K562 (cell line): Measurements from ENCODE around the gene GLIS2. TPM values are rescaled to one million over a fixed set of nuclear protein-coding genes. Genes with fewer than 3 reads are reported as not detected.
A peak's percentile ranks its signal among the peaks of the same experiment; 100 is the strongest.

Experiments
- ARID2 ChIP-seq: fragments of 450-650 bp; IDR thresholded peaks from 2 replicates; pipeline ENCODE4 v1.6.1; 2017; ENCODE audit warnings: antibody characterized with exemption, mild to moderate bottlenecking
- C11orf30 ChIP-seq: fragments of 450-650 bp; IDR thresholded peaks from 2 replicates; pipeline ENCODE4 v1.6.1; 2016; ENCODE audit warnings: low read depth, mild to moderate bottlenecking
- CBX1 ChIP-seq: sonication (generic); IDR thresholded peaks from 2 replicates; pipeline ENCODE4 v1.6.1; 2016; ENCODE audit warnings: antibody characterized with exemption, low read depth, mild to moderate bottlenecking
- ETV1 ChIP-seq: fragments of 450-650 bp; conservative IDR thresholded peaks from 2 replicates; pipeline ENCODE4 v1.6.1; 2016; ENCODE audit warnings: missing genetic modification characterization, control low read depth, low read depth, missing compliant biosample characterization
- EZH2 ChIP-seq: IDR thresholded peaks from 2 replicates; pipeline ENCODE4 v1.6.1; 2012; ENCODE audit warnings: low read depth, mild to moderate bottlenecking, inconsistent platforms, low read length, borderline replicate concordance
- JUNB ChIP-seq: fragments of 450-650 bp; formaldehyde crosslinking; conservative IDR thresholded peaks from 2 replicates; pipeline ENCODE4 v1.4.0; 2020; ENCODE audit warnings: mild to moderate bottlenecking
- NFRKB ChIP-seq: fragments of 450-650 bp; IDR thresholded peaks from 2 replicates; pipeline ENCODE4 v1.6.1; 2016; ENCODE audit warnings: low read depth
- PPARD ChIP-seq: fragments of 250-450 bp; sonication (Bioruptor Pico); IDR thresholded peaks from 2 replicates; pipeline ENCODE4 v1.8.0; 2022; ENCODE audit warnings: inconsistent platforms, mild to moderate bottlenecking, moderate library complexity
- PURB ChIP-seq: sonication (generic); formaldehyde crosslinking; IDR thresholded peaks from 2 replicates; pipeline ENCODE4 v1.9.0; 2021; ENCODE audit warnings: low read depth, mild to moderate bottlenecking, missing genetic modification reagents
- SMAD1 ChIP-seq: fragments of 150-350 bp; IDR thresholded peaks from 2 replicates; pipeline ENCODE4 v1.6.1; 2014; ENCODE audit warnings: low read length, low read depth; ENCODE audit not compliant: partially characterized antibody
- SMARCB1 ChIP-seq: IDR thresholded peaks from 2 replicates; pipeline ENCODE4 v1.6.1; 2011; ENCODE audit warnings: improper control_type of control experiment, low read depth; ENCODE audit not compliant: insufficient read length
- SRF ChIP-seq, 2 experiments: fragments of 250-450, 450-650 bp in 1 of 2; sonication (Bioruptor Pico) in 1 of 2; sonication (generic) in 1 of 2; formaldehyde crosslinking; IDR thresholded peaks; 2 replicates each; pipeline versions ENCODE4 v1.5.0 to v1.5.1; 2020 to 2022; ENCODE audit warnings: mild to moderate bottlenecking in 1 of 2, missing genetic modification reagents in 1 of 2
- TAF1 ChIP-seq: IDR thresholded peaks from 2 replicates; pipeline ENCODE4 v1.6.1; 2011; ENCODE audit warnings: mild to moderate bottlenecking, low read length, moderate library complexity; ENCODE audit not compliant: insufficient read depth, control insufficient read depth, severe bottlenecking; ENCODE audit errors: extremely low read depth
- ZNF121 ChIP-seq: sonication (generic); formaldehyde crosslinking; conservative IDR thresholded peaks from 2 replicates; pipeline ENCODE4 v1.8.0; 2022; ENCODE audit warnings: missing genetic modification reagents
- ZNF212 ChIP-seq: fragments of 450-650 bp; formaldehyde crosslinking; IDR thresholded peaks from 2 replicates; pipeline ENCODE4 v1.4.0; 2020; ENCODE audit warnings: mild to moderate bottlenecking
- ZNF347 ChIP-seq: fragments of 450-650 bp; formaldehyde crosslinking; IDR thresholded peaks from 2 replicates; pipeline ENCODE4 v1.4.0; 2020; ENCODE audit warnings: low read depth, mild to moderate bottlenecking, moderate library complexity
- ZNF445 ChIP-seq: fragments of 250-450 bp; sonication (Bioruptor Pico); IDR thresholded peaks from 2 replicates; pipeline ENCODE4 v1.4.0; 2020; ENCODE audit warnings: low read depth, mild to moderate bottlenecking, moderate library complexity
- ZNF764 ChIP-seq: fragments of 250-450 bp; sonication (Bioruptor Pico); IDR thresholded peaks from 2 replicates; pipeline ENCODE4 v1.4.0; 2020; ENCODE audit warnings: low read depth, mild to moderate bottlenecking, moderate library complexity
- ZNF830 ChIP-seq: fragments of 250-450 bp; sonication (Bioruptor Pico); IDR thresholded peaks from 2 replicates; pipeline ENCODE4 v1.5.0; 2021; ENCODE audit warnings: mild to moderate bottlenecking
- polyA plus RNA-seq, 8 experiments: library from polyadenylated mRNA; depleted of rRNA in 4 of 8; stranded (reverse) in 5 of 8; unstranded in 3 of 8; fragments of >200 nt; fragmentation: Nextera tagmentation in 2 of 8; fragmentation: Illumina TruSeq in 1 of 8; extraction: Ambion mirVana in 2 of 8; extraction: Trizol in 1 of 8; gene quantifications; 2 replicates each; pipeline versions ENCODE4 v1.2.1 to v1.2.3, GENCODE V29; 2011 to 2014; ENCODE audit warnings: inconsistent platforms in 1 of 8, missing spikeins in 1 of 8
- total RNA-seq, 7 experiments: library from RNA; depleted of rRNA in 6 of 7; stranded (reverse); fragments of >200 nt in 6 of 7; fragmentation: Illumina TruSeq in 2 of 7; extraction: Trizol in 2 of 7; gene quantifications; 2 replicates each; pipeline versions ENCODE4 v1.2.1 to v1.2.3, GENCODE V29; 2011 to 2021; ENCODE audit warnings: low replicate concordance in 1 of 7
- TF ChIP-seq, protein P1 (sequence below): fragments of 200-800 bp; sonication (Bioruptor generic); IDR thresholded peaks from 2 replicates; pipeline ENCODE4 v1.6.1; 2017; ENCODE audit warnings: missing genetic modification characterization, missing compliant biosample characterization
- TF ChIP-seq, protein P2 (sequence below): fragments of 450-650 bp; IDR thresholded peaks from 2 replicates; pipeline ENCODE4 v1.6.1; 2014; ENCODE audit warnings: low read depth, mild to moderate bottlenecking, moderate library complexity, borderline replicate concordance

The GLIS2 gene
- total and polyA plus RNA-seq, 9 of the 15 experiments (the other 6 are each of a cell fraction or from before 2014, with no cell fraction given): 0.10 to 9.0 (median 0.57) TPM

DNA sequence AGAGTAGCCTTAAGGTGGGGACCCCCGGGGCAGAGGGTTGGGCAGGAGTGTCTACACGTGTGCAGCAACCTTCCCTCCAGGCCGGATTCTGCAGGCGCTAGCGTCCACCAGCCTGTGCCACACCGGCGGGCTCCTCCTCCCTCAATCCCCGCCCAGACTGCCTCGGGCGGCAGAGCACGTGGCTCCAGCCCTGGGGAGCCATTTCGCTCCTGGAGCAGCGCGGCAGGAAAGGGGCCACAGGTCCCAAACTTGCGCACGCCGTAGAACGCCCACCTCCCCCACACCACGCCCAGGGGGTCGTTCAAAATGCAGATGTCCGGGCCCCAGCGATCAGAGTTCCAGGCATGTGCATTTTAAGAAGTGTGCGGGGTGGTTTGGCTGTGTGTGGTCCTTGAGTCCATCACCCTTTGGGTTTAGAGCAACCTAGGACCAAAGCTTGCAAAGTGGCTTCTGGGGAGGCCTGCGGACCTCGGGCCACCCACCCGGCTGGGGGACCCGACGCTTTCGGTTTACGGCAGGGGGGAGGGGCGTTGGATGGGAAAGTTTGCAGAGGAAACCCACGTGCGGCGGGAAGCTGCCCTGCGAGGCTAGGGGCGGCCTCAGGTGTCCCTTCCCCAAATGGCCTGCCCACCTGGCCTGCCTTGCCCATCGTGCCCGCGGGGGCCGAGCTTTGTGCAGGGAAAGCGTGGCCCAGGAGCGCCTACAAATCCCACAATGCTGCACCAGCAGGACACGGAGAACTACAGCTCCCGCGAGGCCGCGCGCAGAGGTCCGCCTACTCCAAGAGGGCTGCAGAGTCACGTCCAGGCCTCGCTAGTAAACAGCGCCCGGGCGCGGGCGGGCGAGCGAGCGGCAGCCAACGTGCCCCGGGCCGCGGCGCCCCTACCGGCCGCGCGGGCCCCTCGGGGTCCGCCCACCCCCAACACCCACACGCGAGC is 44.4 kb upstream of the GLIS2 start (continued):
- TF ChIP-seq, protein P1, sequence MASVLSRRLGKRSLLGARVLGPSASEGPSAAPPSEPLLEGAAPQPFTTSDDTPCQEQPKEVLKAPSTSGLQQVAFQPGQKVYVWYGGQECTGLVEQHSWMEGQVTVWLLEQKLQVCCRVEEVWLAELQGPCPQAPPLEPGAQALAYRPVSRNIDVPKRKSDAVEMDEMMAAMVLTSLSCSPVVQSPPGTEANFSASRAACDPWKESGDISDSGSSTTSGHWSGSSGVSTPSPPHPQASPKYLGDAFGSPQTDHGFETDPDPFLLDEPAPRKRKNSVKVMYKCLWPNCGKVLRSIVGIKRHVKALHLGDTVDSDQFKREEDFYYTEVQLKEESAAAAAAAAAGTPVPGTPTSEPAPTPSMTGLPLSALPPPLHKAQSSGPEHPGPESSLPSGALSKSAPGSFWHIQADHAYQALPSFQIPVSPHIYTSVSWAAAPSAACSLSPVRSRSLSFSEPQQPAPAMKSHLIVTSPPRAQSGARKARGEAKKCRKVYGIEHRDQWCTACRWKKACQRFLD (CRISPR knock-in tag): peak; percentile 88
- TF ChIP-seq ZNF445 (CRISPR knock-in tag) (no peak), ZNF830 (CRISPR knock-in tag) (no peak), EZH2 (no peak), ZNF212 (CRISPR knock-in tag) (no peak), JUNB (CRISPR knock-in tag) (no peak), NFRKB (peak; percentile 95), SMAD1 (no peak), C11orf30 (peak; percentile 54; the same call in 1 of the 2 replicates), ZNF764 (no peak), PPARD (CRISPR knock-in tag) (no peak), SRF (CRISPR knock-in tag; IDR thresholded peaks at IDR 0.05) (peak in 1 of 2 experiments; percentile 43; a peak in 1 of 4 replicates), ZNF347 (no peak), SMARCB1 (no peak), TAF1 (peak; percentile 82), PURB (CRISPR knock-in tag) (no peak), ETV1 (tag) (no peak), CBX1 (no peak; the same call in 1 of the 2 replicates), ZNF121 (CRISPR knock-in tag) (0 out of 2 replicates have a peak, but pooled peaks have one; percentile 20), ARID2 (no peak)
- TF ChIP-seq, protein P2, sequence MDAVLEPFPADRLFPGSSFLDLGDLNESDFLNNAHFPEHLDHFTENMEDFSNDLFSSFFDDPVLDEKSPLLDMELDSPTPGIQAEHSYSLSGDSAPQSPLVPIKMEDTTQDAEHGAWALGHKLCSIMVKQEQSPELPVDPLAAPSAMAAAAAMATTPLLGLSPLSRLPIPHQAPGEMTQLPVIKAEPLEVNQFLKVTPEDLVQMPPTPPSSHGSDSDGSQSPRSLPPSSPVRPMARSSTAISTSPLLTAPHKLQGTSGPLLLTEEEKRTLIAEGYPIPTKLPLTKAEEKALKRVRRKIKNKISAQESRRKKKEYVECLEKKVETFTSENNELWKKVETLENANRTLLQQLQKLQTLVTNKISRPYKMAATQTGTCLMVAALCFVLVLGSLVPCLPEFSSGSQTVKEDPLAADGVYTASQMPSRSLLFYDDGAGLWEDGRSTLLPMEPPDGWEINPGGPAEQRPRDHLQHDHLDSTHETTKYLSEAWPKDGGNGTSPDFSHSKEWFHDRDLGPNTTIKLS: peak; percentile 82
